ENCODE data around the gene MANF.

Gene MANF

GRCh38 chr3:51436998-51437639 lies 52.0 kb downstream of the MANF start:
- no peak overlapping the region for H3K27ac ChIP-seq (ENCODE audit: low read depth, low read length)
- no peak overlapping the region for H3K9ac ChIP-seq (ENCODE audit: low read length)
- H3K4me1 ChIP-seq (ENCODE audit: control insufficient read depth in 1 of 2, insufficient read depth in 2 of 2, low read length in 2 of 2): no peaks in the 10 kb centered on the region
- H3K4me2 ChIP-seq (ENCODE audit: low read length): no peak overlapping the region
- no peak overlapping the region for H2AK5ac ChIP-seq (ENCODE audit: low read length)
- H3K4me3 ChIP-seq (ENCODE audit: low read depth, low read length): no peak overlapping the region
- no peaks in the 10 kb centered on the region for H3K27me3 ChIP-seq (ENCODE audit: insufficient read depth, low read length)
- no peak overlapping the region for H2BK12ac ChIP-seq (ENCODE audit: low read length)
- no peak overlapping the region for H4K91ac ChIP-seq (ENCODE audit: low read depth, low read length)
- H3K4ac ChIP-seq (ENCODE audit: low read depth, low read length): no peak overlapping the region
- H2BK5ac ChIP-seq (ENCODE audit: low read depth, low read length, poor library complexity): no peak overlapping the region
- no CpG with 5 or more reads among the region's 8 CpGs for WGBS (ENCODE audit: extremely low coverage, insufficient coverage, insufficient read length)
- H4K12ac ChIP-seq (ENCODE audit: low read depth, low read length): no peak overlapping the region
- H3K9me3 ChIP-seq (ENCODE audit: insufficient read depth, low read depth, low read length): no peaks in the 10 kb centered on the region
- H3K79me2 ChIP-seq (ENCODE audit: control insufficient read depth, insufficient read depth, low read length, poor library complexity): no peaks in the 10 kb centered on the region
- H3K79me1 ChIP-seq (ENCODE audit: low read length): no peaks in the 10 kb centered on the region
- no peak overlapping the region for H2AFZ ChIP-seq (ENCODE audit: insufficient read depth, low read length, poor library complexity)
- no peak overlapping the region for H3K14ac ChIP-seq (ENCODE audit: low read length)
- H3K36me3 ChIP-seq (ENCODE audit: control insufficient read depth in 1 of 2, insufficient read depth in 2 of 2, low read length in 2 of 2): peaks cover 4 to 13% of the 10 kb centered on the region in 2 experiments
- H4K8ac ChIP-seq (ENCODE audit: low read depth, low read length): no peak overlapping the region
- H2BK120ac ChIP-seq (ENCODE audit: insufficient read depth, low read length, poor library complexity): no peak overlapping the region
- H3K23ac ChIP-seq (ENCODE audit: low read length): no peak overlapping the region
- no peak overlapping the region for H3K18ac ChIP-seq (ENCODE audit: low read length)
- no peak for DNase-seq

All from trophoblast cell (in vitro differentiated cells and primary cell).